Measurements from ENCODE around the gene PTPN1.
"Not testable (repeated sequence)": the region's sequence is repeated elsewhere in the genome, so short reads cannot be mapped to it uniquely, and the experiment has no call there.

PTPN1 gene

DNA sequence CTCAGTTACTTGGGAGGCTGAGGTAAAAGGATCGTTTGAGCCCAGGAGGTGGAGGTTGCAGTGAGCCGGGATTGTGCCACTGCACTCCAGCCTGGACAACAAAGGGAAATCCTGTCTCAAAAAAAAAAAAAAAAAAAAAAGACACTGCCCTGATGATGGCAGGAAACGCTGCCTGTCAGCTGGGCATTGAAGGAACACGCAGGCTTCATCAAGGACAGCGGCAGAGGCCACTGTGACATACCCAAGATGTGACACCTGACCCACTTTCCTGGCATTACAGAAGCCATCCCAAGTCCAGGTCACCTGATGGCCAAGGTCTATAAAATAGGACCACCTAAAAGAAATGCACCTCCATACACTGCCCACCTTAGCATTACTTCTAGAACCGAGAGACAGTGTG is 105.2 kb downstream of the PTPN1 start:
- Histone ChIP-seq H3K27me3 (replicated peaks; ENCODE audit: control insufficient read depth, insufficient read depth, low read length) (no peaks in the 10 kb centered on the region), H3K36me3 (ENCODE audit: control insufficient read depth, insufficient read depth, low read length) (no peaks in the 10 kb centered on the region), H3K4me3 (replicated peaks; ENCODE audit: low read depth, low read length) (no peak overlapping the region)
- DNase-seq (ENCODE audit: extremely low read depth, insufficient read length), result no peak
- TF ChIP-seq, protein P1, sequence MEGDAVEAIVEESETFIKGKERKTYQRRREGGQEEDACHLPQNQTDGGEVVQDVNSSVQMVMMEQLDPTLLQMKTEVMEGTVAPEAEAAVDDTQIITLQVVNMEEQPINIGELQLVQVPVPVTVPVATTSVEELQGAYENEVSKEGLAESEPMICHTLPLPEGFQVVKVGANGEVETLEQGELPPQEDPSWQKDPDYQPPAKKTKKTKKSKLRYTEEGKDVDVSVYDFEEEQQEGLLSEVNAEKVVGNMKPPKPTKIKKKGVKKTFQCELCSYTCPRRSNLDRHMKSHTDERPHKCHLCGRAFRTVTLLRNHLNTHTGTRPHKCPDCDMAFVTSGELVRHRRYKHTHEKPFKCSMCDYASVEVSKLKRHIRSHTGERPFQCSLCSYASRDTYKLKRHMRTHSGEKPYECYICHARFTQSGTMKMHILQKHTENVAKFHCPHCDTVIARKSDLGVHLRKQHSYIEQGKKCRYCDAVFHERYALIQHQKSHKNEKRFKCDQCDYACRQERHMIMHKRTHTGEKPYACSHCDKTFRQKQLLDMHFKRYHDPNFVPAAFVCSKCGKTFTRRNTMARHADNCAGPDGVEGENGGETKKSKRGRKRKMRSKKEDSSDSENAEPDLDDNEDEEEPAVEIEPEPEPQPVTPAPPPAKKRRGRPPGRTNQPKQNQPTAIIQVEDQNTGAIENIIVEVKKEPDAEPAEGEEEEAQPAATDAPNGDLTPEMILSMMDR (IDR thresholded peaks at IDR 0.05; ENCODE audit: insufficient read depth, low read length, poor library complexity, severe bottlenecking), result no peak

DNA sequence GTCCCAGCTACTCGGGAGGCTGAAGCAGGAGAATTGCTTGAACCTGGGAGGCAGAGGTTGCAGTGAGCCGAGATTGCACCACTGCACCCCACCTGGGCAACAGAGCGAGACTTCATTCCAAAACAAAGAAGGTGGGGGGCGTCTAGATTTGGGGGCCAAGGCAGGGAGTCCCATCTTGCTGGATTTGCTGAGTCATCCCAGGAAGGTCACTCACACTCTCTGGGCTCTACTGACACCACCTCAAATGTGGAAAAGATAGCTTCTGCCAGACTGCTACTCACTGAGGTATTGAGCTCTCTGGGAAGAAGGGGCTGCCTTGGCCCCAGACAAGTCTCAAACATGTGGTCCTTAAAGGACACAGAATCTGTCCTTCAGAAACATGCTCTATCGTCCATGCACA is 106.8 kb downstream of the PTPN1 start:
- DNase-seq (ENCODE audit: extremely low read depth, insufficient read length), result no peak
- no peaks in the 10 kb centered on the region for H3K27me3 ChIP-seq (replicated peaks; ENCODE audit: control insufficient read depth, insufficient read depth, low read length)
- TF ChIP-seq, protein P1 (IDR thresholded peaks at IDR 0.05; ENCODE audit: insufficient read depth, low read length, poor library complexity, severe bottlenecking), result no peak
- no peaks in the 10 kb centered on the region for H3K36me3 ChIP-seq (ENCODE audit: control insufficient read depth, insufficient read depth, low read length)
- H3K4me3 ChIP-seq (replicated peaks; ENCODE audit: low read depth, low read length), result no peak overlapping the region

DNA sequence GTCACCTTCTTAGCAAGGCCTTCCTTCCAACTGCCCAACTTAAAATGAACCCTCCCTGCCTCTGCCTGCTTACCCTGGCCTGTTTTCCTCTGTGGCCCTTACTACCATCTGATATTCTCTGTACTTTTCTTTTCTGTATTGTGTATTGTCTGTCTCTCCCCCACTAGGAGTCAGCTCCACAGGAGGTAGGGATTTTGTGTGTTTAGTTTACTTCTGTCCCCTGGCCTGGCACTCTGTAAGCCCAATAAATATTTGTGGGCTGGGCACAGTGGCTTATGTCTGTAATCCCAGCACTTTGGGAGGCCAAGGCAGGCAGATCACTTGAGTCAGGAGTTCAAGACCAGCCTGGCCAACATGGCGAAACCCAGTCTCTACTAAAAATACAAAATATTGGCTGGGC is 108.4 kb downstream of the PTPN1 start:
- Histone ChIP-seq H3K27me3 (replicated peaks; ENCODE audit: control insufficient read depth, insufficient read depth, low read length) (no peaks in the 10 kb centered on the region), H3K36me3 (ENCODE audit: control insufficient read depth, insufficient read depth, low read length) (no peaks in the 10 kb centered on the region), H3K4me3 (replicated peaks; ENCODE audit: low read depth, low read length) (no peak overlapping the region)
- TF ChIP-seq, protein P1 (IDR thresholded peaks at IDR 0.05; ENCODE audit: insufficient read depth, low read length, poor library complexity, severe bottlenecking), result no peak
- no peak for DNase-seq (ENCODE audit: extremely low read depth, insufficient read length)

DNA sequence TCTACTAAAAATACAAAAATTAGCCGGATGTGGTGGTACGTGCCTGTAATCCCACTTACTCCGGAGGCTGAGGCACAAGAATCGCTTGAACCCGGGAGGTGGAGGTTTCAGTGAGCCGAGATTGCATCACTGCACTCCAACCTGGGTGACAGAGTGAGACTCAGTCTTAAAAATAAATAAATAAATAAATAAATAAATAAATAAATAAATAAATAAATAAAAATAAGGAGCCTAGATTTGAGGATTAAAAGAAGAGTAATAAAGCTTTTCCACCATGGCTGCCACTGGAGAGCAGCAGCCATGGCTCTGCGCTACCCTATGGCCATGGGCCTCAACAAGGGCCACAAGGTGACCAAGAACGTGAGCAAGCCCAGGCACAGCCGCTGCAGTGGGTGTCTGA is 110.3 kb downstream of the PTPN1 start:
- not testable (repeated sequence) for H3K36me3 ChIP-seq (ENCODE audit: control insufficient read depth, insufficient read depth, low read length); H3K27me3 ChIP-seq (replicated peaks; ENCODE audit: control insufficient read depth, insufficient read depth, low read length); H3K4me3 ChIP-seq (replicated peaks; ENCODE audit: low read depth, low read length); DNase-seq (ENCODE audit: extremely low read depth, insufficient read length)

DNA sequence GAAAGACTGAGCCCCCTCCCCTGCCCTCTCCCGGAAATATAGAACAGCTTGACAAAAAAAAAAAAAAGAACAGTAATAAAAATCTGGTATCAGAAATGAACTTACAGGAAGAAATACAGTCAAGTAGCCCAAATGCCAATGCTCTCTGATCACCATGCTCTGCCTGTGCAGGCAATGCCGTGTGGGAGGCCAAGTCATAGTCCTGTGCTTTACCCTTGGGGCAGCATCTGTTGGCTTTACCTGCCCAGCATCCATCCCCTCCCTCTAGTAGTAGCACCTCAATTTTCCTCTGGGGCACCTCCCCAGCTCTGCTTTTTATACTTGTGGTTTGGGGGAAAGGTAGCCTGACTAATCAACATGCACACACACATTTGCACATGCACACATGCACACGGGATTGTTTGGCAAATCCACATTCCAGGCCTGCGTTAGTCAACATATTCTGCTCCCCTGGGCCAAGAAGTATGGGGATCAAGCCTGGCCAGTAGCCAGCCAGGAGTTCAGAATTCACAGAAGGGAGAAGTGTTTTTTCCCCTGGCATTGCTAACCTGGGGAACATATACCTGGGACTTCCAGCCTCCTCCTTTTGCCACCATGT is 111.0 kb downstream of the PTPN1 start:
- TF ChIP-seq, protein P1 (IDR thresholded peaks at IDR 0.05; ENCODE audit: insufficient read depth, low read length, poor library complexity, severe bottlenecking), result no peak
- H3K36me3 ChIP-seq (ENCODE audit: control insufficient read depth, insufficient read depth, low read length), result no peaks in the 10 kb centered on the region
- no peak overlapping the region for H3K4me3 ChIP-seq (replicated peaks; ENCODE audit: low read depth, low read length)
- no peak for DNase-seq (ENCODE audit: extremely low read depth, insufficient read length)
- no peaks in the 10 kb centered on the region; the same call in 1 of the 2 replicates for H3K27me3 ChIP-seq (replicated peaks; ENCODE audit: control insufficient read depth, insufficient read depth, low read length)

DNA sequence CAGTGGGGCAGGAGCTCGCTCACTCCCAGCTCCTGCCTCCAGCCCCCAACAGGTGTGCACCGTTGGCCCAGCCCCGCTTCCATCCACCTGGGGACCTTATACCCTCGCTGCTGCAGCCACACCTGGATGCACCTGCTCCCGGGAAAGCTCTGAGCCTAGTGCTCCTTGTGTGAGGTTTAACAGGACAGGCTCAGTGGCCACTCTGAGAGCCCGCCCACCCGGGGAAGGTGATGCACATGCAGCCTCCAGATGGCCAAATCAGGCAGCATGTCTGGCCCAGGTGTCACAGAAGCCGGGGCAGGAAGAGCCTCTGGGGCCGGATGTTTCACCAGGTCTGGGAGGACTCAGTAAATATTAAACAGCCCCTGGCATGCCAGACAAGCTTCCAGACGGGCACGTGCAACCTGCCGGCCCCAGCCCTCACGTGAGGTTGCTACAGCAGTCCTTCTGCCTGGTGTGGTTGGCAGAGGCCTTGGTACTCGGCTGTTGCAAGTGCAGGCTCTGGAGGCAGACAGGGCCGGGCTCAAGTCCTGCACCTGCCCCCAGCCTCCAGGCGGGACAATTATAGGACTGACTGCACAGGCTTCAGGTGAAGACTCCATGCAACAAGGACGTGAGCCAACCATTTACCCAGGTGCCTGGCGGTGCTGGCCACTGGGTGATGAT is 114.3 kb downstream of the PTPN1 start:
- H3K27me3 ChIP-seq (replicated peaks; ENCODE audit: control insufficient read depth, insufficient read depth, low read length), result no peaks in the 10 kb centered on the region; the same call in 1 of the 2 replicates
- H3K36me3 ChIP-seq (ENCODE audit: control insufficient read depth, insufficient read depth, low read length), result no peaks in the 10 kb centered on the region
- no peak for DNase-seq (ENCODE audit: extremely low read depth, insufficient read length)
- H3K4me3 ChIP-seq (replicated peaks; ENCODE audit: low read depth, low read length), result no peak overlapping the region
- TF ChIP-seq, protein P1 (IDR thresholded peaks at IDR 0.05; ENCODE audit: insufficient read depth, low read length, poor library complexity, severe bottlenecking), result no peak

All from GM06990 (cell line).